Lower leg skin (tissue), 4 donors: Measurements from ENCODE around the gene NSUN6. TPM values are rescaled to one million over a fixed set of nuclear protein-coding genes. Genes with fewer than 3 reads are reported as not detected.

Experiments used
- DNase-seq, 2 donors: peaks; one replicate each; pipeline ENCODE4 v3.0.0-alpha.2; 2019; ENCODE audit warnings: low spot score in 2 of 2
- H3K4me3 ChIP-seq: fragments of 200-600 bp; sonication (generic); 2 replicates; pipeline ENCODE4 v1.5.1; 2017; ENCODE audit warnings: mild to moderate bottlenecking, low read depth; ENCODE audit not compliant: poor library complexity, severe bottlenecking
- CTCF ChIP-seq, 3 donors: fragments of 450-650 bp; IDR thresholded peaks; one replicate each; pipeline ENCODE4 v1.5.1; 2016; ENCODE audit warnings: antibody characterized with exemption in 3 of 3, mild to moderate bottlenecking in 3 of 3, moderate library complexity in 2 of 3
- POLR2A ChIP-seq, 2 donors: fragments of 450-650 bp; IDR thresholded peaks; one replicate each; pipeline ENCODE4 v1.6.1; 2016 to 2017; ENCODE audit warnings: antibody characterized with exemption in 2 of 2, mild to moderate bottlenecking in 1 of 2, moderate library complexity in 1 of 2
- WGBS, 2 donors: methylation state at CpG; one replicate each; pipeline ENCODE4 v1.1.5; 2018; 5-methylcytosine and 5-hydroxymethylcytosine counted together
- intact Hi-C: fragments of 100-400 bp; cut with DNase I; formaldehyde crosslinking; loops from one replicate; pipeline ENCODE4 v1.15.0; 2023; ENCODE audit warnings: low total_unique reads
- total RNA-seq, 4 donors: library from RNA; depleted of rRNA; stranded (reverse); fragments of >200 nt; gene quantifications; one replicate each; pipeline ENCODE4 v1.1.0, GENCODE V29; 2016

NSUN6 gene
- total RNA-seq, 4 donors from 2014 or later, result 5.9 to 12.8 (median 8.6) TPM

GRCh38 chr10:18565006-18565405, 86.4 kb downstream of the NSUN6 start:
- intact Hi-C loops, result no loop called here
- TF ChIP-seq CTCF (IDR thresholded peaks at IDR 0.05) (no peak), POLR2A (IDR thresholded peaks at IDR 0.05) (no peak)
- 95% methylated on average over 5 of the region's 5 CpGs for WGBS, 2 donors
- H3K4me3 ChIP-seq, result no peak overlapping the region
- DNase-seq, result no peak

- 93 to 98% methylated on average over 6 of the region's 6 CpGs for WGBS, 2 donors
- intact Hi-C loops, result no loop called here
- no peak overlapping the region for H3K4me3 ChIP-seq
- DNase-seq, result no peak
- TF ChIP-seq POLR2A (IDR thresholded peaks at IDR 0.05), result no peak
- no peak for TF ChIP-seq CTCF (IDR thresholded peaks at IDR 0.05)
These were observed 88.2 kb downstream of the NSUN6 start for GRCh38 chr10:18563003-18563726.

GRCh38 chr10:18561861-18562551, 89.4 kb downstream of the NSUN6 start:
- TF ChIP-seq POLR2A (IDR thresholded peaks at IDR 0.05), result no peak
- TF ChIP-seq CTCF (IDR thresholded peaks at IDR 0.05), result no peak
- intact Hi-C loops, result no loop called here
- no peak overlapping the region for H3K4me3 ChIP-seq
- 95 to 96% methylated on average over 8 of the region's 8 CpGs for WGBS, 2 donors
- DNase-seq, result no peak

GRCh38 chr10:18557960-18558359, 93.4 kb downstream of the NSUN6 start:
- TF ChIP-seq POLR2A (IDR thresholded peaks at IDR 0.05), result no peak
- 96% methylated on average over 1 of the region's 1 CpG for WGBS, 2 donors
- DNase-seq, result no peak
- intact Hi-C loops, result no loop called here
- no peak overlapping the region for H3K4me3 ChIP-seq

- 98% methylated on average over 3 of the region's 3 CpGs for WGBS, 2 donors
- intact Hi-C loops, result no loop called here
- no peak overlapping the region for H3K4me3 ChIP-seq
- TF ChIP-seq POLR2A (IDR thresholded peaks at IDR 0.05), result no peak
- no peak for TF ChIP-seq CTCF (IDR thresholded peaks at IDR 0.05)
- no peak for DNase-seq
These were observed 94.8 kb downstream of the NSUN6 start for GRCh38 chr10:18556522-18557147.

- no peak for DNase-seq
- H3K4me3 ChIP-seq, result no peak overlapping the region
- TF ChIP-seq POLR2A (IDR thresholded peaks at IDR 0.05) (no peak), CTCF (IDR thresholded peaks at IDR 0.05) (no peak)
- intact Hi-C loops, result no loop called here
- 99% methylated on average over 3 of the region's 3 CpGs for WGBS, 2 donors
These were observed 96.9 kb downstream of the NSUN6 start for GRCh38 chr10:18554479-18554878.
